HG02938 (cell line): ENCODE data around the gene D2HGDH.
"Not testable (repeated sequence)": the region's sequence is repeated elsewhere in the genome, so short reads cannot be mapped to it uniquely, and the experiment has no call there.

Source experiments
- ATAC-seq: cut with Tn5 transposase; IDR thresholded peaks from one replicate; pipeline ENCODE4 v1.9.1; 2021; ENCODE audit warnings: mild to moderate bottlenecking, moderate library complexity; ENCODE audit not compliant: unreplicated experiment

D2HGDH gene

GRCh38 chr2:241817821-241818215 lies 83.4 kb downstream of the D2HGDH start:
- ATAC-seq = not testable (repeated sequence)
